Measurements from ENCODE around the gene IGFL1.
"Not testable (repeated sequence)": the region's sequence is repeated elsewhere in the genome, so short reads cannot be mapped to it uniquely, and the experiment has no call there.

Gene IGFL1

DNA sequence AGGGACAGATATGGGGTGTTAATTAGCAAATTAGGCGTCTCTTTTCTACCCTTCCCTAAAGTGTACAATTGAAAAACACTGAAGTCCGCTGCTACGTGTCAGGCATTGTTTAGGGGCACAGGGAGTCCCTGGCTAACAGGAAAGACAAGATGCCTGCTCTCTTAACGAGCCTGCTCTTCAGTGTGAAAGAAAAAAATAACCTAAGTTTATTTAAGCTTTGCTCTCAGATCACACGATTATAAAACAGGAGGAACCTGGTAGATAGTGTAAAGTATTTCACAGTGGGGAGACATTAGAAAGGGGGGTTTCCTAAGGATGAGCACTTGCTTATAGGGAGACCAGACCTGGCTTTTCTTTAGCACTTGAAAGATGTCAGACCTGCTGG lies 42.8 kb upstream of the IGFL1 start:
- TF ChIP-seq, protein P1, sequence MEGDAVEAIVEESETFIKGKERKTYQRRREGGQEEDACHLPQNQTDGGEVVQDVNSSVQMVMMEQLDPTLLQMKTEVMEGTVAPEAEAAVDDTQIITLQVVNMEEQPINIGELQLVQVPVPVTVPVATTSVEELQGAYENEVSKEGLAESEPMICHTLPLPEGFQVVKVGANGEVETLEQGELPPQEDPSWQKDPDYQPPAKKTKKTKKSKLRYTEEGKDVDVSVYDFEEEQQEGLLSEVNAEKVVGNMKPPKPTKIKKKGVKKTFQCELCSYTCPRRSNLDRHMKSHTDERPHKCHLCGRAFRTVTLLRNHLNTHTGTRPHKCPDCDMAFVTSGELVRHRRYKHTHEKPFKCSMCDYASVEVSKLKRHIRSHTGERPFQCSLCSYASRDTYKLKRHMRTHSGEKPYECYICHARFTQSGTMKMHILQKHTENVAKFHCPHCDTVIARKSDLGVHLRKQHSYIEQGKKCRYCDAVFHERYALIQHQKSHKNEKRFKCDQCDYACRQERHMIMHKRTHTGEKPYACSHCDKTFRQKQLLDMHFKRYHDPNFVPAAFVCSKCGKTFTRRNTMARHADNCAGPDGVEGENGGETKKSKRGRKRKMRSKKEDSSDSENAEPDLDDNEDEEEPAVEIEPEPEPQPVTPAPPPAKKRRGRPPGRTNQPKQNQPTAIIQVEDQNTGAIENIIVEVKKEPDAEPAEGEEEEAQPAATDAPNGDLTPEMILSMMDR (IDR thresholded peaks at IDR 0.05; ENCODE audit: low read depth, low read length, missing control alignments), result no peak
- in situ Hi-C loops (cut with HindIII; ENCODE audit: low sequenced_read_pairs), result no loop called here
- no peak overlapping the region for H3K4me3 ChIP-seq (ENCODE audit: low read depth, low read length)
- no peak for DNase-seq (ENCODE audit: low read depth)

DNA sequence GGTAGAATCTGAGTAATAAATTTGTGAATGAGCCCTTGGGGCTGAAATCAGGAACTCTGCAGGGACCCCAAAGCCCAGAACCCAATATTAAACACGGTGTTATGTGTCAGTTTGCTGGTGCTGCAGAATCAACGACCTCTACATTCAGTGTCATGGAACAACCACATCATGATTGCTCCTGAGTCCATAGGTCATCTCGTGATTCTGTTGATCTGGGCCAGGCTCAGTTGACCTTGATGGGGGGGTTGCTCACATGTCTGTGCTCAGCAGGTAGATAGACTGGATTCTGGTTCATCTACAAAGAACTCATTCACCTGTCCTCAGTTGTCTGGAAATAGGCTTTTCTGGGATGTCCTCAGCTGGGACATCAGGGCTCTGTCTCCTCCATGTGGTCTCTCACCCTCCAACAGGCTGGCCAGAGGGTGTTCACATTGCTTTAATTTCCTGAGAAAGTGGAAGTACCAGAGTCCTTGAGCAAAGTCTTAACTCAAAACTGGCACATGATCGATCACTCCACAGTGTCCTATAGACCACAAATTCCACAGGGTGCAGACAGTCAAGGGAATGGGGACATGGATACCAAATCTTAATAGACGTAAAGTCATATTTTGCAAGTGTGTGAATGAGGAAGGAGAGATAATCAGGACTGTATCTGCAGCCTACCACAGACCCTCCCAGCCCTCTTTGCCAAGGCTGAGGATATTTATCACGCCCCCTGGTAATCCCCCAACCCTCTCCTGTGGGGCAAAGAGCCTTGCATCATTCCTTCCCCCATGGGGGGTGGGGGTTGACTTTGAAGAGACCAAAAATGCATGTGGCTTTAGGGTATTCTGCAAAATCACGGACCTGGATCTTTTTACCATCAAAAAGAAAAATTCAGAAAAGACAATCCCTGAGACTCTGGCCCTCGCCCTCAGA lies 39.3 kb upstream of the IGFL1 start:
- H3K4me3 ChIP-seq (ENCODE audit: low read depth, low read length), result no peak overlapping the region
- in situ Hi-C loops (cut with HindIII; ENCODE audit: low sequenced_read_pairs), result no loop called here
- TF ChIP-seq, protein P1 (IDR thresholded peaks at IDR 0.05; ENCODE audit: low read depth, low read length, missing control alignments), result no peak
- no peak for DNase-seq (ENCODE audit: low read depth)

DNA sequence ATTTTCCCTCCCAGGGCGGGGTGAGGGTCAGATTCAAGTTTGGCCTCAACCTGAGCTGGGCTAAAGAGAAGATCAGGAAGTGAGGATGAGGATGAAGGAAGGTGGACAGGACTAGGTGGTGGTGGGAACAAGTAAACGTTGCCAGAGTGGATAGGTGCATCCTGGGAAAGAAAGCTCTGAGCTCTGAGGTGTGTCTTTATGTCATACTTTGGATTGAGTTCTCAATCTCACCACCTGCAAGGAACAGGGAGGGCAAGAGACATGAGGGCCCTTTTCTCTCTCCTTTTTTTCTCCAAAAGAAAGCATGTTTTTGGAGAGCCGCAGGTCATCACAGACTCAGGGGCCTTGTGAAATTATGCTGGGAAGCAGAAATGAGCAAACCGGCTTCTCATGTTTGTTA lies 38.2 kb upstream of the IGFL1 start:
- no peak for DNase-seq (ENCODE audit: low read depth)
- H3K4me3 ChIP-seq (ENCODE audit: low read depth, low read length), result no peak overlapping the region
- TF ChIP-seq, protein P1 (IDR thresholded peaks at IDR 0.05; ENCODE audit: low read depth, low read length, missing control alignments), result no peak
- in situ Hi-C loops (cut with HindIII; ENCODE audit: low sequenced_read_pairs), result no loop called here

DNA sequence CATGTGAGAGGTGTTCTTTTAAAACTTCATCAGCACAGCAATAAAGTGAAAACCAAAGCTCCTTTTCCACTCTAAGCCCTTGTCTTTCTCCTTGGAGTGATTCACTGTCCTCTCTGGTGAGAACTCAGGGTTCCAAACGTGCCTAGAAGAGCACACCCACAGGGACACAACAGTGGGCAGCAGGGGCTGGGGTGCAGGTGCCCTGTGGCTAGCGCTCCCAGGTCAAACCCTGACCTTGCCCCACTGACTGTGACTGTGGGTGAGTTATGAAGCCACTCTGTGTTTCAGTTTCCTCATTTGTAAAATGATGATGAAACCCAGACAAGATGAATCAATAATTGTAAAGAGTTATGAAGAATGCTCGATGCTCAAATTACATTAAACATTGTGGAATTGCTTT lies 37.6 kb upstream of the IGFL1 start:
- in situ Hi-C loops (cut with HindIII; ENCODE audit: low sequenced_read_pairs), result no loop called here
- no peak for DNase-seq (ENCODE audit: low read depth)
- TF ChIP-seq, protein P1 (IDR thresholded peaks at IDR 0.05; ENCODE audit: low read depth, low read length, missing control alignments), result no peak
- H3K4me3 ChIP-seq (ENCODE audit: low read depth, low read length), result no peak overlapping the region

DNA sequence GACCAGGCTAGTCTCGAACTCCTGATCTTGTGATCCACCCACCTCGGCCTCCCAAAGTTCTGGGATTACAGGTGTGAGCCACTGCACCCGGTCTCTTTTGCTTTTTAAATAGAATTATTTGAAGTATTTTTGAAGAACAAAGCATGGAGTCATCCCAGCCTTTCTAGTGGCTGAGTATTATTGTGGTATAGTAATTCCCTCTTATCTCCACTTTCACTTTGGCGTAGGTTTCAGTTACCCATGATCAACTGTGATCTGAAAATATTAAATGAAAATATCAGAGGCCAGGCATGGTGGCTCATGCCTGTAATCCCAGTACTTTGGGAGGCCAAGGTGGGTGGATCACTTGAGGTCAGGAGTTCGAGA lies 36.9 kb upstream of the IGFL1 start:
- H3K4me3 ChIP-seq (ENCODE audit: low read depth, low read length); DNase-seq (ENCODE audit: low read depth); in situ Hi-C loops (cut with HindIII; ENCODE audit: low sequenced_read_pairs): not testable (repeated sequence)

DNA sequence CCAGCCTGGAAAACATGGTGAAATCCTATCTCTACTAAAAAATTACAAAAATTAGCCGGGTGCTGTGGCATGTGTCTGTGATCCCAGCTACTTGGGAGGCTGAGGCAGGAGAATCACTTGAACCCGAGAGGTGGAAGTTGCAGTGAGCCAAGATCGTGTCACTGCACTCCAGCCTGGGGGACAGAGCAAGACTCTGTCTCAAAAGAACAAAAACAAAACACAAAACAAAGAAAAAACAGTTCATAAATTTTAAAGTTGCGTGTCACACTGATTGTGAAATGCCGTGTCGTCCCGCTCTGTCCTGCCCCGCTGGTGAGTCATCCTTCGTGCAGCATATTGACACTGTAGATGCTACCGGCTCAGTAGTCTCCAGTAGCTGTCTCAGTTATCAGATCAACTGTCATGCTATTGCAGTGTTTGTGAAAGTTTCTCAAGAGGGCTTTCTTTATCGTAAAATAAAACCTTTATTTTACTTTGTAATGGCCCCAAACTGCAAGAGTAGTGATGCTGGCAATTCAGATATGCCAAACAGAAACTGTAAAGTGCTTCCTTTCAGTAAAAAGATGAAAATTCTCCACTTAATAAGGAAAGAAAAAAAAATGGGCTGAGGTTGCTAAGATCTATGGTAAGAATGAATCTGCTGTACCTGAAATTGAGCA lies 36.4 kb upstream of the IGFL1 start:
- no peak for DNase-seq (ENCODE audit: low read depth)

More for the DNA sequence above, 36.4 kb upstream of the IGFL1 start:
- H3K4me3 ChIP-seq (ENCODE audit: low read depth, low read length), result no peak overlapping the region
- in situ Hi-C loops (cut with HindIII; ENCODE audit: low sequenced_read_pairs), result no loop called here
- TF ChIP-seq, protein P1 (IDR thresholded peaks at IDR 0.05; ENCODE audit: low read depth, low read length, missing control alignments), result no peak

Data from astrocyte of the cerebellum (primary cell).